Muscle of arm (tissue), 14 donors: ENCODE measurements around the gene HADHB. TPM values are rescaled to one million over a fixed set of nuclear protein-coding genes. Genes with fewer than 3 reads are reported as not detected.

Experiments used
- DNase-seq: peaks from one replicate; pipeline ENCODE4 v3.0.0-alpha.2; 2013
- long read RNA-seq, 11 donors: transcript quantifications; one replicate each; lab custom pipeline, GENCODE V29; 2026
- polyA plus RNA-seq, 12 donors: library from polyadenylated mRNA; unstranded; fragments of 120-200 nt; gene quantifications; one replicate each; pipeline ENCODE4 v1.2.1, GENCODE V29; 2013; ENCODE audit not compliant: insufficient read length in 12 of 12

HADHB gene
- 100 to 1,000 TPM in 7 of 12 donors, 10 to 100 TPM in 4, not detected in 1; 64.4 to 139 (median 109) TPM for polyA plus RNA-seq
- long read RNA-seq, donor 1, transcript HADHB-201 (16 exons, 2,044 nt), result major isoform, 26 of 46 reads
- long read RNA-seq, donor 1, partial matches to known transcripts, result 19 of 46 reads
- long read RNA-seq, donor 1, other reads (novel, unspliced or antisense), result 0 of 46 reads
- long read RNA-seq, donor 2, transcript HADHB-201 (16 exons, 2,044 nt), result major isoform, 33 of 233 reads
- long read RNA-seq, donor 2, partial matches to known transcripts, result 122 of 233 reads
- long read RNA-seq, donor 2, other reads (novel, unspliced or antisense), result 77 of 233 reads
- long read RNA-seq, donor 3, transcript HADHB-201 (16 exons, 2,044 nt), result major isoform, 10 of 11 reads
- long read RNA-seq, donor 3, partial matches to known transcripts, result 0 of 11 reads
- long read RNA-seq, donor 3, other reads (novel, unspliced or antisense), result 0 of 11 reads
- long read RNA-seq, donor 4, transcript HADHB-201 (16 exons, 2,044 nt), result major isoform, 15 of 15 reads
- long read RNA-seq, donor 4, partial matches to known transcripts, result 0 of 15 reads
- long read RNA-seq, donor 4, other reads (novel, unspliced or antisense), result 0 of 15 reads
- long read RNA-seq, donor 5, transcript HADHB-201 (16 exons, 2,044 nt), result major isoform, 34 of 35 reads
- long read RNA-seq, donor 5, partial matches to known transcripts, result 0 of 35 reads
- long read RNA-seq, donor 5, other reads (novel, unspliced or antisense), result 0 of 35 reads
- long read RNA-seq, donor 6, transcript HADHB-201 (16 exons, 2,044 nt), result major isoform, 20 of 21 reads
- long read RNA-seq, donor 6, partial matches to known transcripts, result 0 of 21 reads
- long read RNA-seq, donor 6, other reads (novel, unspliced or antisense), result 0 of 21 reads
- long read RNA-seq, donor 7, transcript HADHB-201 (16 exons, 2,044 nt), result major isoform, 18 of 18 reads
- long read RNA-seq, donor 7, partial matches to known transcripts, result 0 of 18 reads
- long read RNA-seq, donor 7, other reads (novel, unspliced or antisense), result 0 of 18 reads
- long read RNA-seq, donor 8, transcript HADHB-201 (16 exons, 2,044 nt), result major isoform, 33 of 41 reads
- long read RNA-seq, donor 8, partial matches to known transcripts, result 7 of 41 reads
- long read RNA-seq, donor 8, other reads (novel, unspliced or antisense), result 0 of 41 reads
- long read RNA-seq, donor 9, transcript HADHB-201 (16 exons, 2,044 nt), result major isoform, 10 of 17 reads
- long read RNA-seq, donor 9, partial matches to known transcripts, result 7 of 17 reads
- long read RNA-seq, donor 9, other reads (novel, unspliced or antisense), result 0 of 17 reads
- long read RNA-seq, donor 10, transcript HADHB-201 (16 exons, 2,044 nt), result major isoform, 27 of 28 reads
- long read RNA-seq, donor 10, partial matches to known transcripts, result 0 of 28 reads
- long read RNA-seq, donor 10, other reads (novel, unspliced or antisense), result 0 of 28 reads
- long read RNA-seq, donor 11, transcript HADHB-201 (16 exons, 2,044 nt), result major isoform, 34 of 48 reads
- long read RNA-seq, donor 11, partial matches to known transcripts, result 14 of 48 reads
- long read RNA-seq, donor 11, other reads (novel, unspliced or antisense), result 0 of 48 reads

DNA sequence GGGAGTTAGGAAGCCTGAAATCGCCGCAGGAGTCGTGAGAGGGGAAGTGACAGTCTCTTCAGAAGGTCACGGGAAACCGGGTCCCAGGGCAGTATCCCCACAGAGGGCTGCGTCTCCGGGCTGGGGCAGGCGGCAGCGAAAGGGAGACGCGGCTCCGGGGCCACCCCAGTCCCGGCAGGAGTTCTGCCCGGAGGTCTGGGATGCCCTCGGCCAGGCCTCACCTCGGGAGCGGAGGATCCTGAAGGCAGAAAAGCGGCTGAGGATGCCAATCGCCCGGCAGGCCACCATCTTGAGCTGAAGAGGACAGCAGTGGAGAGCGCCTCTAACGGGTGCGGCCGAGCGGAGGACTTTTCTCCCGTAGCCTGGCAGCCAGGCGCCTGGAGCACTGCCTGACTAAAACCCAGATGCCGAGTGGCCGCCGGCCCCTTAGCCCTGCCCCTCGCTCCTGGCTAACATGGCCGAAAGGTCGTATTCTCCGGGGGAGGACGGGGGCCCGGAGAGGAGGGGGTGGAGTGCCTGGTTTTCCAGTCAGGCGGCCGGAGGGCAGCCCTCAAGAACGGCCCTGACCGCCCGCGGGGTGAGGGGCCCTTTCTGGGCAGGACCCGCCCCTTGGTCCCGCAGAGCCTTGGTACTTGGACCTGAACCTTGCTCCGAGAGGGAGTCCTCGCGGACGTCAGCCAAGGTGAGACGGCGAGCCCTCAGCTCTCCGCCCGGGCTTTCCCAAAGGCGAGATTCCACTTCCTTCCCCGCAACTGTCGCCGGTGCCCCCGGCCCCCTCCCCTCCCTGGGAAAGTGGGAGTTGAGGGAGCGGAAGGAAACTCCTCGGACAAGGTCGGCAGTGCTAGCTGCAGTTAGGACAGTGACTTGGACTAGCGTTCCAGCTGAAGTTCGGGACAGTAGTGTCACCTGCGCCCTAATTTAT, at the start of gene HADHB, which contains the start of gene HADHA:
Gene HADHB, plus strand, starts transcription at position 631 of the 922 bp plus-strand sequence. CDS start 9,316 bp downstream, outside the sequence.
Gene HADHA, minus strand, starts transcription at position 324 of the 922 bp plus-strand sequence. Its CDS starts 36 bp downstream, at position 288.
- peak; percentile 93 for DNase-seq

- DNase-seq, result no peak
These were observed 49.4 kb upstream of the HADHB start for GRCh38 chr2:26195040-26195984.

DNA sequence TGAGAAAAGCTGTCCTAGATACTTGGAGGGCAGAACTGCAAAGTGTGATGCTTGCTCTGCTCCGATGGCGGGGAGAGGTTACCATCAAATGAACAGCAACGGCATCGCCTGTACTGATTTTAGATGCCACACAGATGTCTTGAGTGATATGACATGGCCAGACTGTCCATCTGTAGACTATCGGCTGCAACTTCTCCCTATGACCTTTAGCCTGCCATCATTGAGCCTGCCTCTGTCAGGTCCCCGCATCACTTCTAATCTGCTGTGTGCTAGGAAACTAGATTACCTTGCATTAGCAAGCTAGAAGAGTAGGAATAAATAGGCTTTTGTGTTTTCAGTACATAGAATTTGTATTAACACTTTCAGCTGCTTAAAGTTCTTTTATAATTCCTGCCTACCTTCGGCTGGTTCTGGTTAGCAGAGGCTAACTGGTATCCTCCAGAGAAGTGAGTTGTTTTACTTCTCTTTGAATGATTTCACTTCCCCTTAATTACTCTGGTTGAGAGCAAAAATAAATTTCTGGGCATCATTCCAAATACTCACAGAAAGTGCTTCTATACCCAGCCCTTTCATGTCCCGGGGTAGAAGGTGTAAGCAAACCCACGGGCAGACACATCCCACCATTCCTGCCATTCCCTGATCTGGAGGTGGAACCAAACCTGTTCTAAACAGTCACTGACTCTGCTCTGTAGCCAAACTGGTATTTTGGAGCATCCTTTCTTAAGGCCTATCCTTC, 47.9 kb upstream of the HADHB start:
- DNase-seq, result no peak

DNA sequence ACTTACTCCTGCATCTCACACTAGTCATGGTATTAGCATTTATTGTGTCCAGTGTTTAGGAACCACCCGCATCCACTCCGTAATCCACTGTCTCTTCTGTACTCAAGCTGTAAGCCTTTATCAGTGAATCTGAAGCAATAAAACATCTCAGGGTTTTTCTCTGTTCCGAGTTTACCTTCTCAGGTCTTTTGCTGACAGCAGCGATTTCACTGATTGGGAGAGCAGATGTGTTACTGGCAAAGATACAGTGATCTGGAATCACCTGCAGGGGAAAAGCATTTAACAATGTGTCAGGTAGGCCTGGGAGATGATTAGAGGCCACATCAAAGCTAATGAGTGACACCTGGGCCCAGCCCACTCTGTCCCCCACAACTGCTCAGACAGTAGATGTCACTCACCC, 47.2 kb upstream of the HADHB start:
- no peak for DNase-seq

DNA sequence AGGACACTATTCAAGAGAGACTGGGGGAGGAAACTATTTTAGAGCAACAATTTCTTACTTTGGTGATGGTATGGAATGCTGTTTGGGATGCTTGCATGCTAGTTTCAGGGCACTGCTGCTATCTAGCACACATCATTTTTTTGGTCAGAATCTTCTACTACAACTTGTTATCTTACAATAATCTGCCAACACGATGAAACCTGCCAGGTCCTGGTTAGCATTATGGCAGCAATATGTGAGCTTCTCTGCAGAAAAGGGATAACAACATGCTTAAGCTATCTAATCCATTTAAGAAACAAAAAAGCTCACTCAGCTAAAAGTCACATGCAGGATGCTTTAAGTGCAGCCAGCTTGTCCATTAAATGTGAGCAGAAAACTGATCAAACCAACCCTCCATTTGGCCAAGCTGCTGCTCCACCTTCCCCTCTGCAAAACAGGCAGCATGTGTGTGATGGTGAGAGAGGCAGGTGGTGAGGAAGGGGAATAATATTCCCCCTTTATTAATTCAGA, 41.7 kb upstream of the HADHB start:
- DNase-seq, result no peak

GRCh38 chr2:26203906-26204305, 40.8 kb upstream of the HADHB start:
- DNase-seq, result no peak

DNA sequence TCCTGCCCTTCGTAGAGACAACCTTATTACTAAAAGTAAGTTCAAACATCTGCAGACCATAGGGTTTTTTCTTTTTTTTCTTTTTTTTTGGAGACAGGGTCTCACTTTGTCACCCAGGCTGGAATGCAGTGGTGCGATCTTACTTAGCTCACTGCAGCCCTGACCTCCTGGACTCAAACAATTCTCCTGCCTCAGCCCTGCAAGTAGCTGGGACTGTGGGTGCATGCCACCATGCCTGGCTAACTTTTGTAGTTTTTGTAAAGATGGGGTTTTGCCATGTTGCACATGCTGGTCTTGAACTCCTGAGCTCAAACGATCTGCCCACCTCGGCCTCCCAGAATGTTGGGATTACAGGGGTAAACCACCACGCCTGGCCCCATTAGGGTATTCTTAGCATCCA, 32.7 kb upstream of the HADHB start:
- DNase-seq, result no peak

DNA sequence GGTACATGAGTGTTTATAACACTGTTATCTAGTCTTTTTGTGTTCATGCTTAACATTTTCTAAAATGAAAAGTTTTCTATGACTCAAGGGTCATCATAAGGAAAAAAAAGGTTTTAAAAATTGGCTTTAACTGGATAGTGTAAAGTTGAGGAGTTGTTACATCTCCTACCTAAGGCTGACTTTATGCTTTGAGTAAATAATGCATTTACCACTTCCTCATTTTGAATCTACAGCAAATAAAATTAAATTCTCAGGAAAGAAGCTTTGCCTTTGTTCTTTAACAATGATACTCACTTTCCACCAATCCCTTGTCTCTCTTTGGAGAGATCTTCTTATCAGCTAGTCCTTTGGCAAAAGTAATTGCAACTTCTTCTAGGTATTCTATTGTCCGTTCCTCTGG, 30.0 kb upstream of the HADHB start:
- DNase-seq, result no peak

GRCh38 chr2:26215833-26216232, 28.9 kb upstream of the HADHB start:
- no peak for DNase-seq

DNA sequence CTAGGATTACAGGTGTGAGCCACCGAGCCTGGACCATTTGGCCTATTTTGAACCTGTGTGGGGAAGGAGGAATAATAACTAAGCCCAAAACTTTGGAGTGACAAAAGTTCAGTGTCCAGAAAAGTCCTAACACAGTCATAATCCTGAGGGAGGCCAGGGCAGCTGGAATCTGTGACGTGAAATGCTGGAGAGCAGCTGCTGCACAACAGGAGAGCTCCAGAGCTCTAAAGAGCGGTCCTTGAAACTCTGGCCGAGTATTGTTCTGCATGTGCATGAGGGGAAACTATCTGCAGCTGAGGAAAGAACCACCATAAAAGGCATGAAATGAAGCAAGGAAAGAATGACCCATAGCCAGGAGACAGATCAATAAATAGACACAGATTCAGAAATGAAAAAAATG, 28.2 kb upstream of the HADHB start:
- DNase-seq, result no peak

- DNase-seq, result no peak
These were observed 27.0 kb upstream of the HADHB start for GRCh38 chr2:26217720-26218119.

GRCh38 chr2:26223018-26223417, 21.7 kb upstream of the HADHB start:
- no peak for DNase-seq

DNA sequence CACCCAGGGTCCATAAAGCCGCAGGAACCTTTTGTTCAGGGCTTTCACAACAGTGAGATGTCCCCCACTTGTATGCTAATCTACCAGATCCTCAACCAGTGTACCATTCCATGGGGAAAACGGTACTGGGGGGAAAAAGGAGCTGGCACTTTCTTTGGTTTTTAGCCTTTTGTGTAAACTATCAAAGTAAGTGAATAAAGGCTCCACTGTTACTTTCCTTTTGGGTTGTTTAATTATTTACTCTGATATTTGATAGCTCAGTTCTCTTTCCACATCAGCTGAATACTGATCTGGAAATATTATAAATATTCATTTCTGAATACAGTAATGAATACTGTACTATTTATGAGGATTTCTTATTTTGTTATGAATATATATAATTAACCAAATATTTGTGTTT, 20.6 kb upstream of the HADHB start:
- DNase-seq, result no peak

GRCh38 chr2:26229595-26229994, 15.1 kb upstream of the HADHB start:
- DNase-seq, result no peak

- DNase-seq, result no peak
These were observed 13.9 kb upstream of the HADHB start for GRCh38 chr2:26230806-26231205.

DNA sequence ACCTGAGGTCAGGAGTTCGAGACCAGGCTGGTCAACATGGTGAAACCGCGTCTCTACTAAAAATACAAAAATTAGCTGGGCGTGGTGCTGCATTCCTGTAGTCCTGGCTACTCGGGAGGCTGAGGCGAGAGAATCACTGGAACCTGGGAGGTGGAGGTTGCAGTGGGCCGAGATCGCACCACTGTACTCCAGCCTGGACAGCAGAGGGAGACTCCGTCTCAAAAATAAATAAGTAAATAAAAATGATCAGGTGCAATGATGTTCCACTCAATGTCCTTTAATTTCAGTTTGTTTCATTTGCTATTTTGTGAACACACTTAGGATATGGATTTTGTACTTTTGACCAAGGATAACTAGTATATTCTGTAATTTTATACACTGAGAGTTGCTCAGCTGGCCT, 9.7 kb upstream of the HADHB start:
- DNase-seq, result no peak

DNA sequence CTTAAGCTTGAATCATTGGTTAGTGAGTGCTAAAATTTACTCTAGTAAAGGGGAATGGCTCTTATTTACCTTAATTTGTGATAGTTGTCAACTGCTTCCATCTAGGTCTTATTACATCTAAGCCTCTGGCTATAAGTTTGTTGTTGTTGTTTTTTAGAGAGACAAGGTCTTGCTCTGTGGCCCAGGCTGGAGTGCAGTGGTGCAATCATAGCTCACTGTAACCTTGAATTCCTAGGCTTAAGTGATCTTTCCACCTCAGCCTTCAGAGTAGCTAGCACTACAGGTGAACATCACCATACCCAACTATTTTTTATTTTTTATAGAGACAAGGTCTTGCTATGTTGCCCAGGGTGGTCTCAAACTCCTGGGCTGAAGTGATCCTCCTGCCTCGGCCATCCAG, 6.9 kb upstream of the HADHB start:
- DNase-seq, result no peak
